Right renal pelvis (tissue), 4 donors: ENCODE data around the gene IFNA13. TPM values are rescaled to one million over a fixed set of nuclear protein-coding genes. Genes with fewer than 3 reads are reported as not detected.

Source experiments
- polyA plus RNA-seq, 4 donors: library from polyadenylated mRNA; unstranded; fragments of 120-200 nt; gene quantifications; one replicate each; pipeline ENCODE4 v1.2.1, GENCODE V29; 2013; ENCODE audit not compliant: insufficient read length in 4 of 4

Gene IFNA13
- polyA plus RNA-seq, 4 donors = not detected

Other genes with a start within 250 kb of the IFNA13 start
- not detected for gene IFNW1, start 226.2 kb downstream of the IFNA13 start, polyA plus RNA-seq
- gene IFNA21, start 201.4 kb downstream of the IFNA13 start, polyA plus RNA-seq = not detected
- gene IFNA4, start 180.5 kb downstream of the IFNA13 start, polyA plus RNA-seq = under 1 TPM in 1 of 4 donors, not detected in 3; 0.21 TPM
- not detected for gene IFNA7, start 165.9 kb downstream of the IFNA13 start, polyA plus RNA-seq
- gene IFNA10, start 160.9 kb downstream of the IFNA13 start, polyA plus RNA-seq = not detected
- not detected for gene IFNA16, start 150.7 kb downstream of the IFNA13 start, polyA plus RNA-seq
- gene IFNA17, start 139.8 kb downstream of the IFNA13 start, polyA plus RNA-seq = not detected
- not detected for gene IFNA14, start 128.1 kb downstream of the IFNA13 start, polyA plus RNA-seq
- gene IFNA5, start 62.7 kb downstream of the IFNA13 start, polyA plus RNA-seq = not detected
- 10 to 100 TPM; 46.5 to 59.0 (median 57.0) TPM for gene KLHL9, start 32.7 kb downstream of the IFNA13 start, polyA plus RNA-seq
- not detected for gene IFNA6, start 17.2 kb downstream of the IFNA13 start, polyA plus RNA-seq
- not detected for gene IFNA2, start 17.3 kb upstream of the IFNA13 start, polyA plus RNA-seq
- not detected for gene IFNA8, start 41.1 kb upstream of the IFNA13 start, polyA plus RNA-seq
- not detected for gene IFNA1, start 72.4 kb upstream of the IFNA13 start, polyA plus RNA-seq
- gene IFNE, start 114.3 kb upstream of the IFNA13 start, polyA plus RNA-seq = under 1 TPM in 2 of 4 donors, not detected in 2; 0.10 to 0.31 TPM